CD1c-positive myeloid dendritic cell (primary cell): ENCODE data around the gene MAB21L4.

Experiments used
- DNase-seq: peaks from one replicate; pipeline ENCODE4 v3.0.0-alpha.2; 2016; ENCODE audit errors: extremely low spot score

The MAB21L4 gene

DNA sequence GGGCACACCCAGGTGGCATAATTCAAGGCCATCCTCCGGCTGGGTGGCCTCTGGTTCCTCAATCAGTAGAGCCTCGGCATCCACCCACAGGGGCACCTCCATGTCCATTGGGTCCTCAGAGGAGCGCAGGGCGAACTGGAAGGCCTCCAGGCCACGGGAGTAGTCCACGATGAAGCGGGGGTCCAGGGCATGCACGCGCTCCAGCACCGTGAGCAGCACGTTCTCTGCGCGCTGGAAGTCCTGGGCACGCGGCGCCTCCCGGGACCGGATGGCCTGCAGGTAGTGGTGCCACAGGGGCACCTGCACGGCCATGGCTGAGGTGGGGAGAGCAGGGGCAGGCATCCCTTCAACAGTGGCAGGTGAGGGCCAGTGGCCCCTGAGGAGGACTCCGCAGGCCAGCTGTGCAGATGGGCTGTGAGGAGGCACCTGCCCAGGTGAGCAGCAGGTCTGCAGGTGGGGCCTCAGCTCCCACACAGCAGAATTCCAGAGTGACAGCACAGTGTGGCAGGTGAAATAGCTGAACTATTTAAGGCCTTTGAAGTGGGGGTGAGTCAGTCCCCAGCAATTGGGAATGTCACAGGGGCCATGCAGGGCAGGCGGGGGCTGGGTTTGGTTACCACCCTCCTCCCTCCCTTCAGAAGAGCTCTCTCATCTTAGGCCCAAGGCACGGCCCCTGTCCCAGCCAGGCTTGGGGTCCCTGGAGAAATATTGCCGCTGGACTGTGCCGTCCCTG lies at the start of gene MAB21L4:
Gene MAB21L4, minus strand, starts transcription at position 501 of the 733 bp plus-strand sequence. Its CDS starts 159 bp downstream, at position 342.
- DNase-seq: no peak

GRCh38 chr2:240936106-240936505 lies 40.1 kb upstream of the MAB21L4 start:
- DNase-seq: no peak

DNA sequence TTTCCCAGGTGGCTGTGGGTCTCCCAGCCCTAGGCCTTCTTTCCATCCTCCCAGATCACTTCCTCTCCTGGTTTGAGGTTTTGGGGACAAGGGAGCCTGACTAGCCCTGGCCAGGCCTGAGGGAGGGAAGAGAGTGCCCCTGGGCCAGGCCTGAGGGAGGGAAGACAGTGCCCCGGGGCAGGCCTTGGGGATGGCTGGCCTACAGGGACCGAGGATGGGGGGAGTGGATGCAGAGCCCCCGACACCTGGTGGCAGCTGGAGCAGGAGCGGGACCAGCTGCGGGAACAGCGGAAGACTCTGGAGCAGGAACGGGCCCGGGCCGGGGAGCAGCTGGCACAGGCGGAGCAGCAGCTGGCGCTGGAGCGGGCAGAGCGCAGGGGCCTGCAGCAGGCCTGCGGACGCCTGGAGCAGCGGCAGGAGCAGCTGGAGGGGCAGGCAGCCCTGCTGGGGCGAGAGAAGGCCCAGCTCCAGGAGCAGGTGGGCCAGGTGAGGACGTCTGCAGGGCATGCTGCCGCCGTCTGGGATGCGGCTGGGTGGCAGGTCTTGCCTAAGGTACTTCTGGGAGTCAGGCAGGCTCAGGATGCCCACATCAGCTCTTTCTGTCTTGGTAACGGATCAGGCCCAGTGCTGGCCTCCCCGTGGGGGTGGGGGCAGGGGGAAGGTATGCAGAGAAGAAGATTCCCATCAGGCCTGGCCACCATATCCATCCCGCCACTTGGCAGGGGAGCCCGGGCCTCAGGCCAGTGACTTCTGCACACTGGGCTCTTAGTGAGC lies 39.3 kb upstream of the MAB21L4 start:
- no peak for DNase-seq

GRCh38 chr2:240934701-240935102 lies 38.7 kb upstream of the MAB21L4 start:
- DNase-seq: no peak

- no peak for DNase-seq
Observed at GRCh38 chr2:240933966-240934700, 38.2 kb upstream of the MAB21L4 start.

GRCh38 chr2:240933048-240933965 lies 37.4 kb upstream of the MAB21L4 start:
- DNase-seq: no peak

DNA sequence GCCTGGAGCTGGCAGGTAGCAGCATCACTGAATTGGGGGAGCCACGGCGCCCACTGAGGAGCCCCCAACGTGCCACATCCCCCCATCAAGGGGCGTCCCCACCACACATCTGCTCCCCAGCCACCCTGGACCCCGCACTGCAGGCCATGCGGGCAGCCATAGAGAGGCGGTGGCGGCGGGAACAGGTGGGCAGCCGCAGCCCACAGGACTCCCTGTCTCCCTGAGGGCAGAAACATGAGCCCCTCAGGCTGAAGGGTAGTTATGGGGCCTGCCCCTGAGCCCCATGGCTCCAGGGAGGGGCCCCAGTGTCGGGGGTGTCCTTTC lies 36.7 kb upstream of the MAB21L4 start:
- DNase-seq: no peak

- DNase-seq: no peak
Observed at GRCh38 chr2:240932001-240932723, 36.2 kb upstream of the MAB21L4 start.

DNA sequence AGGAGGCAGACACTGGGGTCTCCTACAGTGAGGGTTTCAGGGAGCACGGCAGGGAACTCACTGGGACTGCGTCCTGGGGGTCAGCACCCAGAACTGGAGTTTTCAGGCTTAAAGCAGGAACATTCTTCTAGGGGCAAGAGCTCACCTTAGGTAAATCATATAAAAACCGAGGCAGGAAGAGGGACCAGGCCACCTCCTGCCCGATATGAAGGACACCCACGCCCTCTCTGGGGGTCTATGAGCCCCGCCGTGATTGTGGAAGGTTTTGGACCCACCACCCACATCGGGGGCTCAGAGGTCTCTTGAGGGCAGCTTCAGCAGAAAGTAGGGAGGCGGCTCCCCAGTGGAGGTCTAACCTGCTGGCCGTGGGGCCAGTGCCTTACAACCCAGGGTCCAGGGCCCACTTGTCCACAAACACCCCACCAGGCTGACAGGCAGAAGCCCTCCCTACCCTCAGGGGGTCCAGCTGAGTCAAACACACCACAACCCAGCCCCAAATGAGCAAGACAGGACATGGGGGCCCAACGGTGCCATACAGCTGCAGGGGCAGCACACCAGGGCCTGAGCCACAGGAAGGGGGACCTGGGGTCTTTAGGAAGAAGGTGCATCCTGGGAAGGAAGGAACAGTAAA lies 35.5 kb upstream of the MAB21L4 start:
- no peak for DNase-seq

DNA sequence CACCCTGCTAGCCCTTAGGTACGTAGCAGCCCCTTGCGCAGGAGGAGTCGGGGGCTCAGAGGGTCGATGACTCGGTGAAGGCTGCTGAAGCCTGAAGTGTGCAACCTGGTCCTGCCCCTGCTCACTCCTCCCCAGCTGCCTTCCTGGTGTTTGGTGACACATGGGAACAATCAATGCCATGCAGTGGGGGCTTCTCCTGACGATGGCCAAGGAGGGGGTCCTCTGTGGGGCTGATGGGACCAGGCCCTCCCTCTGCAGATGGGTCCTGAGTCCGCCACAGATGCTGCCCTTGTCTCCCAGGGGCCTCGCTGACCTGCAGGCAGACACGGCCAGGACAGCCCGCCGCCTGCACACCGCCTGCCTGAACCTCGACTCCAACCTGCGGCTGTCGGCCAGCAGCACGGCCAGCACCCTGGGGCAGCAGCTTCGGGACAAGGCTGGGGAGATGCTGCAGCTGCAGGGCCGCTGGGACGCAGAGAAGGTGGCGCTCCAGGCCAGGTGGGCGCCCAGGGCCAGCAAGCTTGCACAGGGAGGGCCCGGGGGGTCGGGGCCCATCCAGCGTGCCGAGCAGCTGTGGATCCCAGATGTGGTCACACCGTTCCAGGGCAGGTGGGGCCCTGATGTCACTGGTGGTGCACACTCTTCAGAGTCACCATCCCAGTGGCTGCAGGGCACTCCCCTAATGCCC lies 34.8 kb upstream of the MAB21L4 start:
- DNase-seq: no peak

GRCh38 chr2:240930096-240930630 lies 34.2 kb upstream of the MAB21L4 start:
- no peak for DNase-seq

- DNase-seq: no peak
Observed at GRCh38 chr2:240929364-240930095, 33.6 kb upstream of the MAB21L4 start.

DNA sequence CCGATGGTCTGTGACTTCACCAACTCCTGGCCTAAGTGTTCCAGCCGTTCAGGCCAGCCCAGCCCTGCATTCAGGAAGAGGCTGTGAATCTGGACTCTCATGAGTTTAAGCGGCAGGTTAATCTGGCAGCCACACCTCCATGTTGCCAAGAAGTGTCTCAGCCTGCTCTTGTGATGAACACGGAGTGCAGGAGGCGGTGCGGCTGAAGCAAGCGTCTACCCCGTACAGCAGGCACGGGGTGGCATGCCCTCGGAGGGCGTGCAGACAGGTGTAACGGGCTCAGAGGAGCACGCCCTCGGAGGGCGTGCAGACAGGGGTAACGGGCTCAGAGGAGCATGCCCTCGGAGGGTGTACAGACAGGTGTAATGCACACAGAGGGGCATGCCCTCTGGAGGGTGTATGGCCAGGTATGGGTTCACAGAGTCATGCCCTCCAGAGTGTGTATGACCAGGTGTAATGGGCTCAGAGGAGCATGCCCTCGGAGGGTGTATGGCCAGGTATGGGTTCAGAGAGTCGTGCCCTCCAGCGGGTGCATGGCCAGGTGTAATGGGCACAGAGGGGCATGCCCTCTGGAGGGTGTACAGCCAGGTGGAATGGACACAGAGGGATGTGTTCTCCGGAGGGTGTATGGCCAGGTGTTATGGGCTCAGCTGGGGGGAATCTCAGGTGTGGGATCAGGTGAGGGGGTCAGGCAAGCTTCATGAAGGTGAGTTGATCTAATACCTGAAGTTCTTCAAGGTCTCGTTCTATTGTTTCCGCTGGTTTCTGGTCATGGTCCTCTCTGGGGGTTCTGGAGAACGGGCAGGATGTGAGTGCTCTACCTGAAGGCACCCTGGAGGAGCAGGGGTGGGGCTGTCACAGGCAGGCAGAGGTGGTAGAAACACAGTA lies 32.8 kb upstream of the MAB21L4 start:
- DNase-seq: no peak

DNA sequence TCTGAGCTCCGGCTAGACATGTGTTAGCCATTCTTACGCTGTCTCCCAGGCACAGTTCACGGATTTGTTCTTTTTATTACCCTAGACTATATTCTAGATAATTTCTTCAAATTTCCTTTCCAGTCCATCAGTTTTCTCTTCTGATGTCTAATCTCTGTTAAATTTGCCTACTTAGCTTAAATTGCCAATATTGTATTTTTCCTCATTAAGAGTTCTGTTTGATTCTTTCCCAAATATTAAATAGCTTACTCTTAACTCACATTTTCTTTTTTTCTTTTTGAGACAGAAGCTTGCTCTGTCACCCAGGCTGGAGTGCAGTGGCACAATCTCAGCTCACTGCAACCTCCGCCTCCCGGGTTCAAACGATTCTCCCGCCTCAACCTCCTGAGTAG lies 31.4 kb upstream of the MAB21L4 start:
- DNase-seq: no peak

DNA sequence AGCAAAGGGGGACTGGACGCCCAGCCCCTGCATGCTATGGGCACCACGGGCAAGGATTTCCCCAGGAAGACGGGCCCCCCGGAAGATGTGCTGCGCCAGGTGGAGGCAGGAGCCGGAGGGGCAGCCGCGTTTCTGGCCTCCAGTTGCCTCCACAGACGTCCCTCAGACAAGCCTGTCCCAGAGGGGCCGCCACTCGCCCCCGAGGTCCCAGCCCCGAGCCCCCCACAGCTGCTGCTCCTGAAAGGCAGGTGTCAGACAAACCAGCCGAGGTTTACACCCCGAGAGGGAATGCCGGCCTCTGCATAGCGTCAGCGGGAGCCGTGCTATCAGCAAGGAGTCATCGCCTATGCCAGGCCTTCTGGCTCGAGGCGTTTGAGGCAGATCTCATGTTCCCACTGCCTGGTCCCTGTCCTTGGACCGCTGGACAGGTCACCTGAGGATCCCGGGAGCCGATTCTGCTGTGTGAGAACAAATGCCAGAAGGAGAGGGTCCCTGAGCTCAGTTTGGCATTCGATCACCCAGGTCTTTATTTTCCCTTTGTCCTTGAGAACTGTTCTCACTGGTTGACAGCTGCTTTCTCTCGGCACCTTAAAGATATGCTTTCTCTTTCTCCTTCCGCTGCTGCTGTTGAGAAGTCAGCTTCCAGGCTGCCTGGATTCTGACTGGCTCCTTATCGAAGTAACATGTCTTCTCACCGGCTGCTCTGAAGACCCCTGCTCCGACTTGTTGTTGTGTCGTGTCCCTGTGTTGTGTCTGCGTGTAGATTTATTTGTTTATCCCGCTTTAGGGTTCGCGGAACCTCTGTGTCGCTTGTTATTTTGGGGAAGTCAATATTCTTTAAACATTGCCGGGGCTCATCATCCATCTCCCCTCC lies 30.8 kb upstream of the MAB21L4 start:
- no peak for DNase-seq

DNA sequence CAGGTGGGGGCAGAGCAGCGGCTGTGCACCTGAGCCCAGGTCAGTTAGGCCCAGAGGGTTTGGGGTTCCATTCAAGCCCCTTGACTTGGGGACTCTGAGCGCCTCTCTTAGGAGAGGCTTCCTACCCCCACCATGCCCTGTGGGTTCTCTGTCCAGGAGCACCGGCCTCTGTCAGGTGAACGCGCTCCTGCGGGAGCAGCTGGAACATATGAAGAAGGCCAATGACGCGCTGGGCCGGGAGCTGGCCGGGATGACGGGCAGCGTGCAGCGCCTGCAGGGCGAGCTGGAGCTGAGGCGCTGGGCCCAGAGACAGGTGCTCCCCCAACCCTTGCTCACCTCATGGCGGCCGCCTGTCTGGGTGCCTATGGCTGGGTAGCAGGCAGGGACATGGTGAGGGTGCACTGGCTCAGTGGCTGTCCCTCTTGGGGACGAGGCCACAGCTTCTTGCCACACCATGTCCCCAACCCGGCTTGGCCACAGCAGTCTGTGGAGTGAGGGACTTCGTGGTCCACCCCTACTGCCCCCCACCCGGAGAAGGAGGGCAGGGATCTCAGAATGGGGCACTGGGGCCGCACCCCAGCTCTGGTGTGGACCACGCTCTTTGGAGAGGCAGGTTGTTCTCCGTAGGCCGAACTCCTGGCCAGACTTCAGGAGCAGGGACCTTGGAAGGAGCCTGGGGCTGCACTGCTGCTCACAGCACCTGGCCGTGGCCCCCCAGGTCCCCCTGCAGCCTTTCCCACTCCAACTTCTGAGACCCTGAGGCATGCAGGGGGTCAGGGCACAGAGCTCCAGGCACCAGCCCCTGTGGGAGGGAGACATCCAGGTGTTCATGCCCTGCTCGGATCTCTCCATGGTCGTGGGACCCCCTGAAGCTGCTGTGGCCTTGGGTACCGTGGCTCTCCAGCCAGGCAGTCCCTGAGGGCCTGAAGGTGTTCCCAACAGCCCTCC lies 29.9 kb upstream of the MAB21L4 start:
- no peak for DNase-seq
